ENCODE results near the gene USP48. TPM values are rescaled to one million over a fixed set of nuclear protein-coding genes. Genes with fewer than 3 reads are reported as not detected.

USP48 gene
- total RNA-seq, 1 donor from 2014 or later, result 97.3 TPM

DNA sequence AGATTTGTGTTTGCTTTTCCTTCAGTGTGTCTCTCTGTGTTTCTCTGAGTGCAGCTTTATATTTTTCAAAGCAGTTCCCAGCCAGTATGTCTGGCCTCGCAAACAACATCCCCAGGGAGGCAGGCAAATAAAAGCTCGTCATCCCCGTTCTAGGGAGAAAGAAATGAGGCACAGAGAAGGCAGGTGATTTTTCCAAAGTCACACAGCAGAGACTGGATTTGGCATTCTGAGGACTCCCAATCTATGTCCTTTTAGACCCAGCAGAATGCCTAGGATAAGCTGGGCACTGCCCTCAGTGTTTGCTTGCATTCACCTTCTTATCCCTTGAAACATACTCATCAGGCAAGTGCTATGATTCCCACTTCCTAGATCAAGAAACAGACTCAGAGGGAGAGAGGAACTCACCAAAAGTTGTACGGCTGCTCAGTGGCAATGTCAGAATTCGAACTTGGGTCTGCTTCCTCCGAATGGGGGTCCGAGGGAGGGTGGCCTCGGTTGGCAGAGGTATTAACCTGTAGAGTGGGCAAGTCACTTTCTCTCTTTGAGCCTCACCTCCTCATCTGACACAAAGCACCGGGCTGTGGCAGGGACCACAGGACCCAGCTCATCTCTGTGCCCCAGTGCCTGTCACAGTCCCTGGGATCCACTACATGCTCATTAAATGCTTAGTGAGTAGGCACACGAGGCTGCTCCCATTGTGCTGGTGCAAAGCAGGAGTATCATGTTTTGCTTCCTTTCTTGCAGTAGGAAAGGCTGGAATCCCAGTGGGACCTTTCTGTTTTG lies 118.0 kb downstream of the USP48 start:
- H3K27ac Mint-ChIP-seq, result no peak overlapping the region
- CTCF ChIA-PET, result no interaction called here
- ATAC-seq (ENCODE audit: low read depth), result no peak
- intact Hi-C loops (cut with micrococcal nuclease), result no loop called here
- H3K27me3 Mint-ChIP-seq, result peaks cover 53% of the 10 kb centered on the region
- POLR2A ChIA-PET, result no interaction called here
- no peaks in the 10 kb centered on the region for H3K9me3 Mint-ChIP-seq
- H3K4me3 Mint-ChIP-seq, result no peak overlapping the region
- no peaks in the 10 kb centered on the region for H3K36me3 Mint-ChIP-seq (ENCODE audit: low read depth)
- DNase-seq, result peak; percentile 8
- TF ChIP-seq, protein P1, sequence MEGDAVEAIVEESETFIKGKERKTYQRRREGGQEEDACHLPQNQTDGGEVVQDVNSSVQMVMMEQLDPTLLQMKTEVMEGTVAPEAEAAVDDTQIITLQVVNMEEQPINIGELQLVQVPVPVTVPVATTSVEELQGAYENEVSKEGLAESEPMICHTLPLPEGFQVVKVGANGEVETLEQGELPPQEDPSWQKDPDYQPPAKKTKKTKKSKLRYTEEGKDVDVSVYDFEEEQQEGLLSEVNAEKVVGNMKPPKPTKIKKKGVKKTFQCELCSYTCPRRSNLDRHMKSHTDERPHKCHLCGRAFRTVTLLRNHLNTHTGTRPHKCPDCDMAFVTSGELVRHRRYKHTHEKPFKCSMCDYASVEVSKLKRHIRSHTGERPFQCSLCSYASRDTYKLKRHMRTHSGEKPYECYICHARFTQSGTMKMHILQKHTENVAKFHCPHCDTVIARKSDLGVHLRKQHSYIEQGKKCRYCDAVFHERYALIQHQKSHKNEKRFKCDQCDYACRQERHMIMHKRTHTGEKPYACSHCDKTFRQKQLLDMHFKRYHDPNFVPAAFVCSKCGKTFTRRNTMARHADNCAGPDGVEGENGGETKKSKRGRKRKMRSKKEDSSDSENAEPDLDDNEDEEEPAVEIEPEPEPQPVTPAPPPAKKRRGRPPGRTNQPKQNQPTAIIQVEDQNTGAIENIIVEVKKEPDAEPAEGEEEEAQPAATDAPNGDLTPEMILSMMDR (IDR thresholded peaks at IDR 0.05), result no peak
- peaks cover 22% of the 10 kb centered on the region for H3K4me1 Mint-ChIP-seq

DNA sequence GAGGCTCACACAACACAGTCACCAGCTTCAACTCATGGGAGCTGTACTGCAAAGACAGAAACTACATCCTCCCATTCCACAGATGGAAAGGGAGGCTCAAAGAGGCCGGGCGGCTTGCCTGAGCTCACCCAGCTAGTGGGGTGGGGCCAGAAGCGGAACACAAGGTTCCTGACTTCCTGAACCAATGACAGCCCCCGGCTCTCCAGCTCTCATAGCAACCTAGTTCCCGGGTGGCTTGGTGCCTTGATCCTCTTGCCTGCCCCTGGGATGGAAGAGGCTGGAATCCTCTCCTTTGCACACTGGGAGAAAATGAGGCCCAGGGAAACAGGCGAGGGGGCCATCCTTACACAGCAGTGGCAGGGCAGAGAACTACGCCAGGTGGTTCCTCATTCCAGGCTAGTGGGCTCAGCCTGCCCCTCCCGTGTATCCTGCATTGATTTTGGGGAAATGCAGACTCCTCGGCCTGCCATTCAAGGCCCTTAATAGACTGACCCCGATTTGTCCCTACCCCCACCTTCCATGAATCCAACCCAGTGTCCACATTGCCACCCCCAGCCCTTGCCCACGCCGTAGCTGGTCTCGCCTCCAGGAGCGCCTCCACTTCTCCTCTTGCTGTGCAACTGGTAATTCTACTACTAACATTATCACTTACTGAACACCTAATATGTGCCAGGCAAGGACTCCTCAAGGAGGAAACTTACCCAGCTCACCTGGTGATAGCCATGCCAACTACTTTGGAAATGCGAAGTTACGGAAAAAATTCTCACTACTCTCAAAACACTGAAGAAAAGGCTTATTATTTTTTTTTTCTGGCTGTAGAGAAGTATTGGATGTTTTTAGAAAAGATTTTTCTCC lies 118.8 kb downstream of the USP48 start:
- H3K9me3 Mint-ChIP-seq, result no peaks in the 10 kb centered on the region
- POLR2A ChIA-PET, result no interaction called here
- CTCF ChIA-PET, result no interaction called here
- no peak overlapping the region for H3K4me3 Mint-ChIP-seq
- TF ChIP-seq, protein P1 (IDR thresholded peaks at IDR 0.05), result no peak
- no peak overlapping the region for H3K27ac Mint-ChIP-seq
- intact Hi-C loops (cut with micrococcal nuclease), result no loop called here
- ATAC-seq (ENCODE audit: low read depth) (no peak), DNase-seq (peak; percentile 10)
- H3K4me1 Mint-ChIP-seq, result peaks cover 24% of the 10 kb centered on the region
- H3K36me3 Mint-ChIP-seq (ENCODE audit: low read depth), result no peaks in the 10 kb centered on the region
- H3K27me3 Mint-ChIP-seq, result peaks cover 57% of the 10 kb centered on the region

DNA sequence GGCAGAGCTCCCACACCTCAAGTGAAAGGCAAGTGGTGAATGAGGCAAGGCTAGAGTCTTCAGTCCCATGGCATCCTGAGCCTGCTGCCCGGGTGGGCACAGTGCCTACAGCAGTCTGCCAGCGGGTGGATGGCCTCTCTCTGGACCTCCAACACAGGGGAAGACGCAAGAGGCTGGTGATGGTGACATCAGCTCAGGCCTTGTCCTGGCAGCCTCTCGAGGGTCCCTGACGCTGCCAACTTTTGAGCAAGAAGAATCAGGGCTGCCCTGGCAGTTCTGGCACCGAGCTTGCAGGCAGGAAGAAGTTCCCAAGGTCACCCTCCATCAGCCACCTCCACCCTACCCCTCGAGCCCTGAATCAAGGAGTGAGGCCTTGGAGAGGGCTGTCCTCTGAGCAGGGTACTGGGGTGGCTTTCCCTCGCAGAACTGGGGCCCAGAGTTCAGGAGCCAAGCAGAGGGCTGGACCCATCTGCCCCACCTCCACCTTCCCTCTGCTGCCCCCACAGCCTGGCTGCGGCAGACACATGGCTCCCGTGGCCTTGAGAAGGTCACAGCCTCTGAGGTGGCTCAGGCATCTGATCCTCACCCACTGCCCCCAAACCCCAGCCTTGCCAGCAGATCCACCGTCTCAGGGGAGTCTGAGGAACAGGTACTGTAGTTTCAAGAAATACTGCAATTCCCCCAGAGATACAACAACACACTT lies 119.5 kb downstream of the USP48 start:
- peak; percentile 11 for DNase-seq
- no peaks in the 10 kb centered on the region for H3K36me3 Mint-ChIP-seq (ENCODE audit: low read depth)
- CTCF ChIA-PET, result no interaction called here
- intact Hi-C loops (cut with micrococcal nuclease), result no loop called here
- peaks cover 57% of the 10 kb centered on the region for H3K27me3 Mint-ChIP-seq
- H3K9me3 Mint-ChIP-seq, result no peaks in the 10 kb centered on the region
- H3K4me1 Mint-ChIP-seq, result peaks cover 20% of the 10 kb centered on the region
- TF ChIP-seq, protein P1 (IDR thresholded peaks at IDR 0.05), result no peak
- POLR2A ChIA-PET, result no interaction called here
- H3K4me3 Mint-ChIP-seq, result no peak overlapping the region
- H3K27ac Mint-ChIP-seq, result no peak overlapping the region
- ATAC-seq (ENCODE audit: low read depth), result no peak

DNA sequence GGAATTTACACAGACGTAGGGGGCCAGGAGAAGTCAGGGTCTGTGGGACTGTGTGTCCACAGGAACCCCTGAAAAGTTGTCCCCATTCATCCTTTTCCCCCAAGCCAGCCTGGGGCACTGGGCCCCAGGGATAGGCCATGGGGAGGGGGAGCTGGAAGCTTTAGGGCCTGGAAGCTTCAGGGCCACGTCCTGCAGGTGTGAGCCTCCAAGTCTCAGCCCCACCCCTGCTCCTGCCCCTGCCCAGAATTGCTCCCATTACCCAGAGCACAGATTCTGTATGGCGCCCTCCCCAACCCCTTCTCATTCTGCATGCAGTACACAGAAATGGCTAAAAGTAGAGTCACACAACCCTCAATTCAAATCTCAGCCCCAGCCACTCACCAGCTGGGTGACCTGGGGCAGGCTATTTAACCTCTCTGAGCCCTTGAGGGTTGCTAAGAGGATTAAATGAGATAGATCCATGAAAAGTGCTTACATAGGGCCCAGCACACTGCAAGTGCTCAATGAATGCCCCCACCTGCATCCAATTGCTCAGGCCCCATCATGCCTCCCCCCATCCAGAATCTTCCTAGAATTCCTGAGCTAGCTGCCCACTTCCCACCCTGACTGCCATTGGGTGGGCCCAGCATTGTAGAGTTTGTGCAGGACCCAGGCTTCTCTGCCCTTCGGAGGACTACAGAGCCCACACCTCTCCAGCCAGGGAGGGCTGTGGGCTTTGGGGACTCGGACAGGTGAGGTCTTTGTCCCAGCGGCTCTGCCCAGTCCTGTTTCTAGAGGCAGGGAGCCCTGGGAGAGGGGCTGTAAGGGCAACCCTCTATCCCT lies 120.3 kb downstream of the USP48 start:
- intact Hi-C loops (cut with micrococcal nuclease), result no loop called here
- Mint-ChIP-seq H3K27ac (no peak overlapping the region), H3K4me3 (no peak overlapping the region), H3K27me3 (peaks cover 51% of the 10 kb centered on the region), H3K36me3 (ENCODE audit: low read depth) (no peaks in the 10 kb centered on the region), H3K9me3 (no peaks in the 10 kb centered on the region), H3K4me1 (peaks cover 14% of the 10 kb centered on the region)
- no peak for ATAC-seq (ENCODE audit: low read depth)
- CTCF ChIA-PET, result no interaction called here
- DNase-seq, result peak; percentile 9
- TF ChIP-seq, protein P1 (IDR thresholded peaks at IDR 0.05), result no peak
- POLR2A ChIA-PET, result no interaction called here
